Measurements from ENCODE around the gene DNAJC6. TPM values are rescaled to one million over a fixed set of nuclear protein-coding genes. Genes with fewer than 3 reads are reported as not detected.
A peak's percentile ranks its signal among the peaks of the same experiment; 100 is the strongest.

Gene DNAJC6
- total and polyA plus RNA-seq, 2 of the 13 experiments (the other 11 are each of a cell fraction or from before 2014, with no cell fraction given) = 1.0 to 1.6 TPM

- POLR2A ChIA-PET = no interaction called here
- no peak for FAIRE-seq
- Histone ChIP-seq H3K4me1 (ENCODE audit: insufficient read depth, low read length) (peaks cover 12% of the 10 kb centered on the region), H3K9me3 (ENCODE audit: low read length) (no peaks in the 10 kb centered on the region), H3K36me3 (replicated peaks in 1 of 2; ENCODE audit: control insufficient read depth in 1 of 2, insufficient read depth in 2 of 2, low read length in 2 of 2) (no peaks in the 10 kb centered on the region), H3K27me3 (ENCODE audit: control insufficient read depth in 1 of 2, insufficient read depth in 2 of 2, low read length in 2 of 2) (no peaks in the 10 kb centered on the region), H3K4me2 (ENCODE audit: low read depth, low read length) (no peak overlapping the region), H3K9ac (ENCODE audit: insufficient read depth, low read depth, low read length) (no peak overlapping the region), H3K4me3 (replicated peaks in 1 of 3; ENCODE audit: insufficient read depth in 1 of 3, low read depth in 2 of 3, low read length in 3 of 3) (no peak overlapping the region), H3K79me2 (ENCODE audit: insufficient read depth, low read length) (no peaks in the 10 kb centered on the region), H2AFZ (ENCODE audit: low read length) (no peak overlapping the region), H4K20me1 (ENCODE audit: insufficient read depth, low read length) (no peaks in the 10 kb centered on the region), H3K27ac (ENCODE audit: extremely low read length, insufficient read depth, low read length) (no peak overlapping the region)
- no peak for DNase-seq (ENCODE audit: low spot score)
- ATAC-seq = no peak
- TF ChIP-seq YEATS4 (CRISPR knock-in tag; IDR thresholded peaks at IDR 0.05; ENCODE audit: borderline replicate concordance) (no peak), ZXDC (CRISPR knock-in tag; IDR thresholded peaks at IDR 0.05) (no peak), ZNF772 (CRISPR knock-in tag; IDR thresholded peaks at IDR 0.05) (no peak), SYNCRIP (IDR thresholded peaks at IDR 0.05; ENCODE audit: insufficient read depth, low read depth, low read length) (no peak), CEBPB (IDR thresholded peaks at IDR 0.05; ENCODE audit: borderline replicate concordance, low read depth, low read length) (peak; percentile 29; the same call in 1 of the 2 replicates)
- no TSS peak for BruUV-seq (replicated peaks)
- WGBS (ENCODE audit: low lambda C conversion rate) = 43% methylated on average over 3 of the region's 3 CpGs
- CTCF ChIA-PET (ENCODE audit: low intra/inter-chr PET ratio, low total read pairs) = no interaction called here
- in situ Hi-C loops (cut with HindIII; ENCODE audit: extremely low pct_ligation_motif_present, low pct_unique_long_range_greater_than_20kb) (no loop called here), intact Hi-C loops (cut with micrococcal nuclease; ENCODE audit: unreplicated experiment) (no loop called here)
Measured at GRCh38 chr1:65344171-65344814, 35.0 kb downstream of the DNAJC6 start.

GRCh38 chr1:65346190-65346589 lies 36.8 kb downstream of the DNAJC6 start:
- ChIA-PET POLR2A (no interaction called here), CTCF (ENCODE audit: low intra/inter-chr PET ratio, low total read pairs) (no interaction called here)
- no TSS peak for BruUV-seq (replicated peaks)
- ATAC-seq = no peak
- no peak for FAIRE-seq
- H3K36me3 ChIP-seq (replicated peaks in 1 of 2; ENCODE audit: control insufficient read depth in 1 of 2, insufficient read depth in 2 of 2, low read length in 2 of 2) = no peaks in the 10 kb centered on the region
- TF ChIP-seq MAFF (IDR thresholded peaks at IDR 0.05; ENCODE audit: low read depth, low read length) (0 out of 2 replicates have a peak, but pooled peaks have one; percentile 37), STAT5B (CRISPR knock-in tag; IDR thresholded peaks at IDR 0.05) (no peak), TEAD2 (CRISPR knock-in tag; IDR thresholded peaks at IDR 0.05) (no peak), PTBP1 (IDR thresholded peaks at IDR 0.05; ENCODE audit: low read depth, low read length, poor library complexity, severe bottlenecking) (no peak), MAFK (conservative IDR thresholded peaks at IDR 0.05 in 1 of 2, IDR thresholded peaks at IDR 0.05 in 1 of 2; ENCODE audit: low read length in 2 of 2) (peak; percentile 32 to 41; a peak in 3 of 4 replicates), CCDC6 (CRISPR knock-in tag; IDR thresholded peaks at IDR 0.05) (no peak), ZNF674 (CRISPR knock-in tag; IDR thresholded peaks at IDR 0.05; ENCODE audit: low read depth) (no peak)
- H3K9me3 ChIP-seq (ENCODE audit: low read length) = no peaks in the 10 kb centered on the region
- H3K4me3 ChIP-seq (replicated peaks in 1 of 3; ENCODE audit: insufficient read depth in 1 of 3, low read depth in 2 of 3, low read length in 3 of 3) = no peak overlapping the region
- no peaks in the 10 kb centered on the region for H3K4me1 ChIP-seq (ENCODE audit: insufficient read depth, low read length)
- no peak for DNase-seq (ENCODE audit: low spot score)
- H4K20me1 ChIP-seq (ENCODE audit: insufficient read depth, low read length) = no peaks in the 10 kb centered on the region
- no peak overlapping the region for H3K27ac ChIP-seq (ENCODE audit: extremely low read length, insufficient read depth, low read length)
- no peak overlapping the region for H3K4me2 ChIP-seq (ENCODE audit: low read depth, low read length)
- no peak overlapping the region for H2AFZ ChIP-seq (ENCODE audit: low read length)
- intact Hi-C loops (cut with micrococcal nuclease; ENCODE audit: unreplicated experiment) (no loop called here), in situ Hi-C loops (cut with HindIII; ENCODE audit: extremely low pct_ligation_motif_present, low pct_unique_long_range_greater_than_20kb) (no loop called here)
- no peak overlapping the region for H3K9ac ChIP-seq (ENCODE audit: insufficient read depth, low read depth, low read length)
- WGBS (ENCODE audit: low lambda C conversion rate) = 87% methylated on average over 2 of the region's 2 CpGs
- H3K79me2 ChIP-seq (ENCODE audit: insufficient read depth, low read length) = no peaks in the 10 kb centered on the region
- H3K27me3 ChIP-seq (ENCODE audit: control insufficient read depth in 1 of 2, insufficient read depth in 2 of 2, low read length in 2 of 2) = no peaks in the 10 kb centered on the region
